Osteoblast (primary cell): Measurements from ENCODE around the gene ARHGAP31. TPM values are rescaled to one million over a fixed set of nuclear protein-coding genes. Genes with fewer than 3 reads are reported as not detected.

Source experiments
- DNase-seq: peaks from one replicate; pipeline ENCODE4 v3.0.0; 2011; ENCODE audit warnings: low spot score, mixed read lengths; ENCODE audit not compliant: insufficient read length; ENCODE audit errors: missing footprints
- H2AFZ ChIP-seq: 2 replicates; pipeline ENCODE4 v1.6.0; 2011; ENCODE audit warnings: mild to moderate bottlenecking, low read length
- H3K27ac ChIP-seq: 2 replicates; pipeline ENCODE4 v1.5.1; 2011; ENCODE audit warnings: mild to moderate bottlenecking, low read depth, low read length, moderate library complexity
- H3K27me3 ChIP-seq: 2 replicates; pipeline ENCODE4 v1.6.0; 2012; ENCODE audit warnings: mild to moderate bottlenecking, control low read depth, inconsistent platforms, low read length, moderate library complexity; ENCODE audit not compliant: insufficient read depth
- H3K36me3 ChIP-seq: 2 replicates; pipeline ENCODE4 v1.5.1; 2011; ENCODE audit warnings: mild to moderate bottlenecking, low read length, control low read depth, moderate library complexity; ENCODE audit not compliant: insufficient read depth
- H3K4me1 ChIP-seq: 2 replicates; pipeline ENCODE4 v1.5.1; 2011; ENCODE audit warnings: mild to moderate bottlenecking, low read length, control low read depth, moderate library complexity; ENCODE audit not compliant: insufficient read depth
- H3K4me2 ChIP-seq: 2 replicates; pipeline ENCODE4 v1.6.0; 2011; ENCODE audit warnings: mild to moderate bottlenecking, low read length; ENCODE audit not compliant: insufficient read depth
- H3K4me3 ChIP-seq: fragments of 200-600 bp; sonication (generic); 3 replicates; pipeline ENCODE4 v1.5.1; 2012; ENCODE audit warnings: mild to moderate bottlenecking, low read length, inconsistent platforms; ENCODE audit not compliant: insufficient read depth
- H3K79me2 ChIP-seq: 2 replicates; pipeline ENCODE4 v1.6.0; 2012; ENCODE audit warnings: mild to moderate bottlenecking, low read length, control low read depth, inconsistent platforms; ENCODE audit not compliant: insufficient read depth
- H3K9me3 ChIP-seq: 2 replicates; pipeline ENCODE4 v1.5.1; 2011; ENCODE audit warnings: low read depth, low read length, control low read depth
- H4K20me1 ChIP-seq: 2 replicates; pipeline ENCODE4 v1.6.0; 2012; ENCODE audit warnings: mild to moderate bottlenecking, low read length, control low read depth; ENCODE audit not compliant: insufficient read depth
- CTCF ChIP-seq: IDR thresholded peaks from 2 replicates; pipeline ENCODE4 v1.5.1; 2011; ENCODE audit warnings: mild to moderate bottlenecking, low read depth, low read length, moderate library complexity; ENCODE audit errors: extremely low read depth
- total RNA-seq: library from RNA; depleted of rRNA; stranded (reverse); fragments of >200 nt; gene quantifications from 2 replicates; pipeline ENCODE4 v1.2.3, GENCODE V29; 2012

ARHGAP31 gene
- total RNA-seq, 1 donor = 56.5 TPM

GRCh38 chr3:119413603-119414280 is 119.6 kb downstream of the ARHGAP31 start:
- H3K4me2 ChIP-seq = no peak overlapping the region
- H2AFZ ChIP-seq = no peak overlapping the region
- peaks cover 6% of the 10 kb centered on the region for H4K20me1 ChIP-seq
- no peak for DNase-seq
- no peak overlapping the region for H3K27ac ChIP-seq
- H3K9me3 ChIP-seq = no peaks in the 10 kb centered on the region
- no peak overlapping the region for H3K4me3 ChIP-seq
- H3K36me3 ChIP-seq = peaks cover 69% of the 10 kb centered on the region
- no peaks in the 10 kb centered on the region for H3K4me1 ChIP-seq
- no peaks in the 10 kb centered on the region for H3K79me2 ChIP-seq
- TF ChIP-seq CTCF = no peak
- no peaks in the 10 kb centered on the region for H3K27me3 ChIP-seq

- Histone ChIP-seq H3K79me2 (no peaks in the 10 kb centered on the region), H3K27me3 (no peaks in the 10 kb centered on the region), H3K4me3 (no peak overlapping the region), H3K27ac (no peak overlapping the region), H3K4me2 (no peak overlapping the region), H3K9me3 (no peaks in the 10 kb centered on the region), H3K4me1 (no peaks in the 10 kb centered on the region), H2AFZ (no peak overlapping the region), H4K20me1 (no peaks in the 10 kb centered on the region), H3K36me3 (peaks cover 47% of the 10 kb centered on the region)
- no peak for DNase-seq
- no peak for TF ChIP-seq CTCF
Measured at GRCh38 chr3:119416873-119417272, 122.7 kb downstream of the ARHGAP31 start.

GRCh38 chr3:119417771-119418512 is 123.8 kb downstream of the ARHGAP31 start:
- Histone ChIP-seq H3K4me2 (no peak overlapping the region), H3K9me3 (no peaks in the 10 kb centered on the region), H3K4me3 (no peak overlapping the region), H3K4me1 (no peaks in the 10 kb centered on the region), H3K79me2 (no peaks in the 10 kb centered on the region), H3K27ac (no peak overlapping the region), H3K36me3 (peaks cover 47% of the 10 kb centered on the region), H3K27me3 (no peaks in the 10 kb centered on the region), H2AFZ (no peak overlapping the region), H4K20me1 (no peaks in the 10 kb centered on the region)
- no peak for DNase-seq
- no peak for TF ChIP-seq CTCF

GRCh38 chr3:119418641-119419040 is 124.5 kb downstream of the ARHGAP31 start:
- Histone ChIP-seq H3K36me3 (peaks cover 42% of the 10 kb centered on the region), H3K79me2 (no peaks in the 10 kb centered on the region), H3K9me3 (no peaks in the 10 kb centered on the region), H3K4me2 (no peak overlapping the region), H3K27ac (no peak overlapping the region), H2AFZ (no peak overlapping the region), H3K4me1 (no peaks in the 10 kb centered on the region), H3K27me3 (no peaks in the 10 kb centered on the region), H3K4me3 (no peak overlapping the region), H4K20me1 (no peaks in the 10 kb centered on the region)
- no peak for DNase-seq
- no peak for TF ChIP-seq CTCF
